HuH-7.5 (cell line): ENCODE results near the gene CD44.

Experiments used
- DNase-seq: peaks from one replicate; pipeline ENCODE4 v3.0.0; 2011; ENCODE audit warnings: low spot score

The CD44 gene

DNA sequence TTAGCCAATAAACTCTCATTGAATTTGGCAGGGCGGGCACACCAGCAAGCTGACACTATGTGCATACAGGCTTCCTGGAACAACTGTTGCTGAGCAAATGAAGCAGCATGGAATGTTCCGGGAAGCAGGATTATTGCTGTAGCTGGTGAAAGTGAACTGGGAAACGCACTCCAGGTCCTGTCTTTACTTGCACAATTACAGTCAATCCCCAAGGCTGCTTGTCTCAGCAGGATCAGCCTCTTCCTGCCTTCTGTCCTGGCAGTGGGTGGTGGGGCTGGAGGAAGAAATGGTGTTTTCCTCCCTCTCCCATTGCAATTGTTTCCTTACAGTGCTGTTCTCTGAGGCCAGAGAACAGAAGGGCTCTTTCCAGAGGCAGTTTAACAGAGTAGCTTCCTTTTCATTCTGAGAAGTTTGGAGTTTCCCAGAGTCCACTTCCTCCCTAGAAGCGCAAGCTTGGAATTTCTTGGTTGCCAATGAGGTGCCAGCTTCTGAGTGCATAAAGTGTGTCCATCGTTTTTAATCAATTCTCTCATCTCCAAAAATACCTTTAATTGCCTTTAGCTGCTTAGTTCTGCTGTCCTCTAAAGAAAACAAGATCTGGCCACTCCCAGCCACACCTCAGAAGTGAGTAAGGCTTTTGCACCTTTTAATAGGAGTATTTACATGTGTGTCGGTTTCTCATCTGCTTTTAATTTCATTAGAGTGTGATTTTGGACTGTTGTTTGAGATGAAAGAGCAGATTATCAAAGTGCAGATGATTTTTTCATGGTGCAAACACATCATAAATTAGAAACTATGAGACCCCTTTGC is 19.9 kb downstream of the CD44 start:
- no peak for DNase-seq

DNA sequence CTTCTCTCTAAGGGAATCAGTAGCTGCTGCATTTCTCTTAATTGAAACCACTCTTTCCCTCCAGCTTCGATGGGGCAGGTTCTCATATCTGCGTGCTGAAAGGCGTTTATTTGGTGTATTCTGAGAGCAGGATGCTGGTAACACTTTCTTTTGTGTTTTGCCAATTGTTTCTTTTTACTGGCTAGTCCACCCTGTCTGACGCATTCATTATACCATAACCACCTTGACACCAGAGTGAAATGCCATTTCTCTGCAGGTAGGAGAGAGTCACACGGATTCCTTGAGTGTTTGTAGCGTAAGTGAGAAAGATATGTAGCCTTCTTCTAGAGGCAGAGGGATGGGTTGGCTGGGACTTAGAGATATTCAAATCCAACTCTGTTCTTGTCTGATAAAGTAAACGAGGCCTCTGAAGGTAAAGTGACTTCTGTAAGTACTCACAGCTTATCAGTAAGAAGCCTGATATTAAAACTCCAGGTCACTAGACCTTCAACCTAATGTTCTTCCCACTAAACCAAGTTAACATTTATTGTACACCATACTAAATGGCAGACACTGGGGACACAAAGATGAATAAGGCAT is 21.4 kb downstream of the CD44 start:
- DNase-seq = no peak

DNA sequence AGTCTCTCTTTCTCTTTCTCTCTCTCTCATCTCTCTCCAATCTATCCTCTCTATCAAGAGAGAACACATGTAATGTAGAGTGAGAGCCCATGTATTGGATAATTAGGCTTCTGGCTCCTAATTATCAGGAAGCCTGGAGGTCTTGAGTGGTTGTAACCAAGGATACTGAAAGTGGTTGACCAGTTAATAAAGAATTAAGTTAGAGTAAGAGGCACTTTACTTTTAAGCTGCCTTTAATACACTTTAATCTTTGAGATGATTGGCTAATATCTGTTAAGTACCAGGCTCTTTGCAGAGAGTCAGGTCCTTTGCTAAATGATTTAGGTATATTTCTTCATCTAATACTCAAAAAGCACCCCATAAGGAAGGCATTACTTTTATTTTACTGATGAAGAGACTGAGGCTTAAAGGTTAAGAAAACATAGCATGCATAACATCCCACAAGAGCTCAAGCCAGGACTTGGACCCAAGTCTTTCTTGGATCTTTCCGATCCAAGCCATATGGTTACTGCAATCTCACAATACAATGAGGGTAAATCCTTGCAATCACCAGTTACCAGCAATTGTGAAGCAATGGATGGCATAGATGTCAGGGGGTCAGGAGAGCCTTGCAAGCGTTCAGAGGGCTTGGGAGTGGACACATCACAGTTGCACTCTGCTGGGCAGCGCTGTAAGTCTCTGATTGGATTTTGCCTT is 22.1 kb downstream of the CD44 start:
- no peak for DNase-seq

DNA sequence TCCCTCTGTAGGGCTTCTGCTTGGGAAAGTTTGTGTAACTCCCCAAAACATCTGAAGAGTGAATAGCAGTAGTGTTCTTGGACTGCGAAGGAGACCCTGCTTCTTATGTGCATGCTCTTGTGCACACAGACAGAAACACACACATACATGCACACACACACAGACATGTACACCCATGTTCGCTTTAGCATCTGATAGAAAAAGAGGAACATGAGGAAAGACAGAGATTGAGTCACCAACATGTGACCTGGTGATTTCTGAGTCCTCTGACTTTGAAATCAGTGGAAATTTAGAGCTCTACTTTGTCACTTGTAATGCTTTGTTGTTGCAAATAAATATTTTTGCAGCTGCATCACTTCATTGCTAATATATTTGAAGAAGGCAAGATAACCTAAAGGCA is 23.8 kb downstream of the CD44 start:
- no peak for DNase-seq

DNA sequence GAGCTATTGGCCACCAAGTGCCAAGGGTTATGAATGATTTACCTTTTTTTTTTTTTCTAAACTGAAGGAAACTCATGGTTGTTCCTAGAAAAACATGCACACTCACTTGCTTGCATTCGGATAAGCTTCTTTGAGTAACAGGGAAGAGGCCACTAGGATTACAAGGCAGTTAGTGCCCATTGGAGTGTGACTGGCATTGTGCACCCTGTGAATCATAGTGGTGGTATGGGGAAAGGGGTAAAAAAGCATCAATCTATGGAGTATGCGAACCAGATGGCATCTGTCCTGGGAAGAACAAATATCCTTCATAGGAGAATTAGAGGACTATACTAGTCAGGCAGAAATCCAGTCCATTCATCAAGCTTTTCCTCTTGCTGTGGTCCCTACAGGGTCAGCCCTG is 24.2 kb downstream of the CD44 start:
- no peak for DNase-seq

DNA sequence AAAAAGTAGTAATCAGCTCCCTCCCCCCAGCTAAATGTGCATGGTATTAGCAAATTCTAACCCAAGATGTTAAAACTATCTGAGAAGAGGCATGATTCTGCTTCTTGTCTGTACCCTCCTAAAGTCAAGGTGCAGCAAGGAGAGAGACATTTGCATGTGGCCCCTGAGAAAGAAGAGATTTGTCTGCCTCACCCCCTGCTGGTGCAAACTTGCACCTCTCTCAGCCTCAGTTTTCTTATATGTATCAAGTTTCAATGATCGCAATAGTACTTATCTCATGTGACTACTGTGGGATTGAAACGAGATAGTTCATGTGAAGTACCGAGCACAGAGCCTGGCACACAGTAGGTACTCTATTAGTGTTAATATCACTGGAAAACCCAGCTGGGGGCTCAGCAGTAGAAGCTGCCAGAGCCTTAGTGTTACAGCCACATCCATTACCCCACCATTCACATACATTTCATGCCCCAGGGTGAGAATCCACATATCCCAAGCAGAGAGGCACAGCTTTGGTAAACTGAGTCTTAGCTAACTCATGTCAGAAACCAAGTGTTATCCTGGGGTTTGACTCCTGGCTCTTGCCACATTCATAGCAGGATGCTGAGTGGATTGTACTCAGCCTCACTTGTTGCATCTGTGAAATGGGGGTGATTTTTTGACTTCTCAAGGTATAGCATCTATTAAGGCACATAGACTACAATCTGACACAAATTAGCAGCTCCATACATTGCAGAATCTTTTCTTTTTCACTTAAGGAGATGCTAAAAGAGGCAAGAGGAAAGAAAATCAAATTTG is 24.9 kb downstream of the CD44 start:
- DNase-seq = no peak

DNA sequence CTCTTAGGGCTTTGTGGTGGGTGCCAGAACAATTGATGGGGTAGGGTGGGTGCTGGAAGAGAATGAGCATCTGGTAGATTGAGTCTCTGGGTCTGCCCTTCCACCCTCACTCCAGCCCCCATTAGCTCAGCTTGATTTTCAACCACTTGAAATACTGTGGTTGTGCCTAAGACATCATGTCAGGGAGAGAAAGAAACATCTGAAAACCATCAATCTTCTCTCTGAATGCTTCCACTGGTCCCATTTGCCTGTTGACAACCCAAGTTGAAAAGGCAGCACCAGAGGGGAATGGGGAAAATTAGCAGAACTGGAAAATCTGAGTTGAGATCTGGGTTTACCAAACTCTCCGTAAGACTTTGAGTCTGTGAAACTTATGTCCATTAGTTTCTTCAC is 26.1 kb downstream of the CD44 start:
- DNase-seq = no peak

DNA sequence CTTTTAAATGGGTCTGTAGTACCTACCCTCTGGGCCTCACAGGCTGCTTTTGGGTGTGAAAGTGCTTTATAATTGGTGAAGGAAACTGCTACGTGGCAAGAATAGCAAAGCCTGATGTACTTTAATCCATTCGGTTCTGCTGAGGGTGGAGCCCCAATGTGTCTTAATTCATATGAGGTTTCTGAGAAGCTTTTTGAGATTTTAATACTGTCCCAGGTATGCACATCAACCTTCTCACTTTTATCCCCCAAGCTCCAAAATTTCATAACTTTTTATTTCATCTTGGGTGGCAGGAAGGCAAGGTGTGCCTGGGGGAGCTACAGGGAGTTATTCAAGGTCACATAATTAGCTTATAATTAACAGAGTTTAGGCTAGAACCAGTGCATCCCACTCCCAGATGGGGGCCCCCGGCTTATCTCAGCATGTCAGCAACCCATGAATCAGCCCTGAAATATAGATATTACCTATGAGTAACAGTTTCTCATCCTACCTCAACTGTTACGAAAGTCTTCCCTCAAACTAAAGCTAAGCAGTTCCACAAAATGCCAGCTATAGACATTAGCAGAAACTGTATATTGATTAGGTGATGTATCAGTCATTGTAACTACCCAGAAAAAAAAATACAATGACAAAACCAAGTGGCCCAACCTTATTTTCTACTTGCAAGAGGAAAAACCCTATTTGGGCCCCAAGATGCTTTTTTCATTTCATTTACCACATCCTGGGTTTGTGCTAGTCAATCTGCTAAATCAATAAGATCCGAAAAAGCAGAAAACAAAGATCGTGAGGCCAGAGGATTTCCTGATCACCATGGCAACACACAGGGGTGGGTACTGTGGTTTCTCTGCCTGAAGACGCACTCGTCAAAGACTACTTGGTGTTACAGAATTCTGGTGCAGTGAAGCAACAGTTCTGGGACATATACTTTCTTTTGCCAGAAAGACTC is 26.7 kb downstream of the CD44 start:
- no peak for DNase-seq

DNA sequence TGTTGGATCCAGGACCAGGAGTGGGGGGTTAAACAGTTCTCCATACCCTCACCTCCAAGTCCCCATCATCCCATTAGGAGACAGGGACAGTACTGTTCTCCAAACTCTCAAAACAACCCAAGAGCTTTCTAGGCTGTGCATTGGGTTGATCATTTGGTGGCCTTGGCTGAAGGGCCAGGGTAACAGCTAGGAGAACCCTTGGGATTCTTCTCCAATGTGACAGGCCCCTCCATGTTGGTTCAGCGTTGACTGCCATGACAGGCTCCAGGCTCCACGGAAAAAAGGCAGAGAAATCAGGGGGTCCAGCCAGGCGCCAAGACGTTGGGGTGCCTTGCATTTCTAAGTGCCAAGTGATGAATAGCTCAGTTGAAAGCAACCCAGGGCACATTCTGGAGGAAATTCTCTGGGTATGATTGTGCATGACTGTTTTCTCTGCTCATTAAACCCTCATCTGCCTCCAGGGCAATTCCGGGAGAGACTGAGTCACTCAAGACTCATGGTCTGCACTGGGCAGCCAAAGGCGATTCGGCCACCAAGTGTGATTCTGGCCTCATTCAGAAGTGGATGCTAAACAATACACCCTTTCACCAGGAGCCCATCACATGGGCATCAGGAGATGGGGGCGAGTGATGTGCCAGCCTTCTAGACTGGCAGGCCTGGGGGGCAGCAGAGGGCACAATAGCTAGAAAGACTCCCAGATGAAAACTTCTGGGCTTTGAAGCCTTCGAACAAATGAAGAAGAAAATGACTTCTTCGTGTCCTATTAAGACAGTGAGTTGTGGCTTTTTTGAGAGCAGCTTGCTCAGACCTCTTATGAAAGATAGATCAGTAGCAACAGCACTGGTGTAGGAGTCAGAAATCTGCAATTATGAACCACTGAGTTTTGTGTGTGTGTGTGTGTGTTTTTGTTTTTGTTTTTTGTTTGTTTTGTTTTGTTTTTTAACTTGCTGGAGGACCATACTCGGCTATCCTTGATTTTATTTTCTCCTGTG is 27.7 kb downstream of the CD44 start:
- no peak for DNase-seq

DNA sequence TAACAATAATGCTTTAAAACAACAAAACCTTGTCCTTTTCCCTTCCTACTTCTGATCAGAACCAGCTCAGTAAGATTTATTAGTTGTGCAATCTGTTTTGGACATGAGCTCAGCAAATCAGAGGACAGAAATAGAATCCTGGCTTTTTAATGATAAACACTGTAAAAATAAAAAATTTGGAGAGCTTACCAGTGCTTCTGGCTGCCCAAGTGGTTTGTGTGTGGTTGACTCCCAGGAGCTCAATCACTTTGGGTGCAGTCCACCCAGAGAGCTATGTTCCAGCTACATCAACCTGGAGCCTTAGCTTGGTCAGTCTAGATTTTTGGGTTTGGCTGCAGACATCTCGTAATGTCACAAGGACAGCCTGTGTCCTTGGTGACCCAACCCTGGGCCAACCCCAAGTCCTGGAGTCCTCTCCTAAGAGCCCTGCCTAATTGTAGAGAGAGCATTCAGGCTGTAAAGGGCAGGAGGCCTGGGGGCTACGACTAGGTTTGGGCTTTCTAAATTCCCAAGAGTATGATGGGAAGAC is 28.5 kb downstream of the CD44 start:
- DNase-seq = no peak

DNA sequence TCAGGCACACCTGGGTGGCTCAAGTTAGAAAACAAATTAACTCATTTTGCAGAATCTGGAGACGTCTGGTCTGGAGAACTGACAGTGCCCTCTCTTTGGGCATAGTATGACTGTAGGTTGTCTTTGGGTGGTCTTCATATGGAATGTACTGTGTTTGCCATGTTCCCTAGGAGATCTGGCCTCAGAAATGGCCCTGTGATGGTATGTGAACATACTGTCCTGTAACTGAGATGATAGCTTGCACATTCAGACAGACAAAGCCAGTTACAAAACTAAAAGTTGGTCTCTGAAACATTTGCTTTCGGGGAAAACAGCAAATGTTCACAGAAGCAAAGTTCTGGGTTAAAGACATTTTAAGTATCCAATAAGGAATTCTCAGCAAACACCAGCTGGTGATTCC is 29.7 kb downstream of the CD44 start:
- no peak for DNase-seq

DNA sequence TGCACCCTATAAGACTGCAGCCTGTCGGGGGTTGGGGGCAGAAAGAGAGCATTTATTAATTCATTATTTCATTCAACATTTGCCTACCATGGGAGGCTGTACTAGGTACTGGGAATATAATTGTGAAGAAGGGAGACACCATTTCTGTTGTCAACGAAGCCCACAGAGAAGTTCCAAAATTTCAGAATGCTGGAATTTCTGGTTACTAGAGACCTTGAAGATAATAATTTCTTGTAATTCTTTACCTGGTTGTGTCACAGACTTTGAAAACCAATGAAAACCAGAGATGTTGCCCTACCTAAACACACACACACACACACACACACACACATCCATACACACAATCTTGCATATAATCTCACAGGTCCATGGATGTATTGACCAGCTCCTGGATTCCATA is 30.1 kb downstream of the CD44 start:
- DNase-seq = no peak

DNA sequence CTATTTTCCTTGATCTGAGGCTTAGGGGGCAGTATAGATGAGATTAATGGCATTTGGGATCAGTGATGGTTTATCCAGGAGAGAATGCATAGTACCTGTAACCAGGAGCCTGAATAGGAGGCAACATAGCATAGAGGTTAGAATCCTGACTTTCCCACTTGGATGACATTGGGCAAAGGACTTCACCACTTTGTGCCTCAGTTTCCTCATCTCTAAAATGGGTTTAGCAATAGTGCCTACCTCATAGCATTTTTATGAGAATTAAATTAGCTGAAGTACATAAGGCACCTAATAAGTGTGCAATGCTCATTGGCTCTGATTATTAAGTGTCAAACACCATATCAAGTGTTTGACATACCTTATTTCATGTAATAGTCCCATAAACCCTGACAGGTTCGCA is 30.8 kb downstream of the CD44 start:
- DNase-seq = no peak

DNA sequence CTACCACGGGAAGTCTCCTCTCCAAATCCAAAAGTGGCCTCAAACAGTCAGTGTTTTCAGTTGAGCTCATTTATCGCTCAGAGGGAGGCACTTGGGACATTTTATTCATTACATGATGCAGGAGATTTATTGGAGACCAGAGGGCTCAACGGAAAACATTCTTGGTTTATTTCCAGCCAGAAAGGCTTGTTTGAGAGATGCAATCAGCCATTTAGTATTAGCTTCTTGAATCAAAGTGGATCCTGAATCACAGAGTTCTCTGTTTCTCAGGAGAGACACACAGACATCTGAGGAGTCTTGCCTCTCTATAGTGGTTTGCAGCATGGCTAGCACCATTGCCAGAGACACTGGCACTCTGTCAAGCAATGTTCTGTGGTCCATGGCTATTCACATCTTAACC is 31.5 kb downstream of the CD44 start:
- DNase-seq = no peak

DNA sequence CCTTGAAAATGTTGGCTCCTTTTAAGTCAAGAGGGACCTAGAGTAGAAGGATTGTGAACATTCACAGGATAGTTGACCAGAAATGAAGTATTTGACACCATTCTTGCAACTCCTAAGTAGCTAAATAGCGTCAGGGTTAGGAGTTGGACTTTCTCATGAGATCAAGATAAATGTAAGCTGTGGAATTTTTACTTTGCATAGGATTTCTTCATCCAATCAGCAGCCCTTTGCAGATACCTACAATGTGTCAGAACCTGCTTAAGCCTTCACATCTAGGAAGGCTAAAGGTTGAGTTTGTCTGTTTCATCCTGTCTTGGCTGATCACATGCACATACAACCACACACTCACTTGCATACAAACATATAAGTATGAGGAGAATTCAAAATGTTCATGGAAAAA is 32.3 kb downstream of the CD44 start:
- no peak for DNase-seq

DNA sequence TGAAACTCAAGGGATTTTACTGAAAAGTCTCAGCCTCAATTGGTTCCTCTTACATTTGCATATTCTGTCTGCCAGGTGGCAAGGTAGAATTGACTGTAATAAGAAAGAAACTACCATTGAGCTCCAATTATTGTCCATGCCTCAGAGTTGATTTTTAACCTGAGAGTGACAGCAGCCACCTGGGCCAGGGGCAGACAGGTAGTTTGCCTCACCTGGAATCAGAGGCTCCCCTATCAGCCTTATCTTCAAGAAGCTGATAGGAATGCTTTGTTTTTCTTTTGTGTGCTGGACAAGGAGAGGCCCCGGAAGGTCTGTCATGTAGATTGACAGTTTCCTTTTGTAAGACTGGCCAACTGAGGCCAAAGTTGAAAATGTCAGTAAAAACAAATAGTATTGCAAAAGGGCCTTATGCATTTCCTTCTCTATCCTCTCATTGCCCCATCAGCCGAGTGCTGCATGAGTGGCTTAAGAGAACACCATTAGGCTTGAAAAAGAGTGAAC is 34.1 kb downstream of the CD44 start:
- no peak for DNase-seq

DNA sequence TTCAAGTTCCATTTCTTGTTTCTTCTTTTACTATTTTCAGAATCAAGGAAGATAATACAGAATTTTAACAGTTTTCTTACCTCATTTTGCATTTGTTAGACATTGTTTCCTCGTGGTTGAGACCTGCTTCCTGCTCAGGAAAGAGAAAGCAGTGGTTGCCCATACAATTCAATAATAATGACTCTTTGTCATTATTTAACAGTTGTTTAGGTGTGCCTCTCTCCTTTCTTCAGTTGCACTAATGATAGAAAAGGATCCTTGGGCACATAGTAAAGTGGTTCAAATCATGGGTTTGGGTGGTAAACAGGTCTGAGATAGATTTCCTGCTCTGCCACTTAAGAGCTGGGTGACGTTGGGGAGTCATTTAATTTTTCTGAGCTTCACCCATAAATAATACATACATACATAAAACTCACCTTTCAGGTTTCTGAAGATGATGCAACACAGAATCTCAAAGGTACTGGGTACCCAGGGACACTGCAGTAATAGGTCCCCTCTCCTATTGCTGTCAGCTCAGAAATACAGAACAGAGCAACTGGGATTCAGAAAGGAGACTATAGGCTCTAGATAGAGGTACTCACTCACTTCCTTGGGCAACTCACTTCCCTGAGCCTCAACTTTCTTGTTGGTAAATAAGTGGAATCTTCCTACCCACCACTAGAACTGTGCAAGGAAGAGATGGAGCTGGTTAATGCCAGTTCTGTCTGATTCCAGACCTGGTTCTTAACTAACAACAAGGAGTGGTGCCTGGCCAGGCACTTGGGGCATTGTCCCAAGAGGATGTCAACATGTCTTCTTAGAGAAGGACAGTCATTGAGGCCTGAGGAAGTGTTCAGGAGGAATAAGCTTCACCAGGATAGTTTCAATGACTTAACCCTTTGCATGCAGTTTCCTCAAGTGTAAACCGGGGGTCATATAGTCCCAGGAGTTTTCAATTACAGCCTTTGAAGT is 34.9 kb downstream of the CD44 start:
- no peak for DNase-seq

DNA sequence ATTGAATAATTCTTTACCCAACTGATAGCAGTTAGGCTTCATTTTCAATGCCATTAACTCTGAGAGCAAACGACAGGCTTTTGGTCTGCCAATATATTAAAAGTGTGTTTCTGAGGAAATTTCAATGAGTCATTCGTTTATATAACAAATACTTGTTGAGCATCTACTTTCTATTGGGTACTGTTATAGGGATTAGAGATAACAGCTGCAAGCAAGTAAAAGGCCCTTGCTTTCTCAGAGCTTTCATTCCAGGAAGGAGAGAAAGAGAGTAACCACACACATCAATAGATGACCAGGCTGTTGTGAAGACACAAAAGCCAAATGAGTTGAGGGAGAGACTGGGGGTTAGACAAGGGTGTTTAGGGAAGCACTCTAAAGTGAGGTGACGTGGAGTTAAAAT is 35.7 kb downstream of the CD44 start:
- no peak for DNase-seq

DNA sequence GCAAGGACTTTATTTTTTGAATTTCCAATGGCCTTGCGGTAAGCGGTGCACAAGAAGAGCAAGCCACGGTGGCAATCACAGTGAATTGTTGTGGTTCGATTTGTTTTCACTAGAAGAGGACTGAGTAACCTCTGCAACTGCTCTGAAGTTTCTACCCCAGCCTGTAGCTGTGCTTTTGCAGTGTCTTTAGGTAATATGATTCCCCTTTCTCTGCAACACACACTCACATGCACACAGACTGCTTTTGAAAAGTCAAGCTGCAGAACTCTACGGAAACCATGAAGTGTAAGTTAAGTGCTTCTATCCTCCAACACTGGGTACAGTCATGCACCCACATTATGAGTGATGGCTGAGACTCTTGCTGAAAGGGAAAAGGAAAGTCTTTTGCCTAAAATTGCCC is 38.4 kb downstream of the CD44 start:
- no peak for DNase-seq
